K562 (cell line): ENCODE data around the gene DDX23. TPM values are rescaled to one million over a fixed set of nuclear protein-coding genes. Genes with fewer than 3 reads are reported as not detected.

Experiments
- ATAC-seq: fragments of 200-7000 bp; cut with Tn5 transposase; 3 replicates; pipeline ENCODE4 v1.9.1; 2020; ENCODE audit warnings: moderate library complexity
- BruUV-seq: library from RNA; stranded (reverse); fragments of 400-500 nt; replicated peaks from 2 replicates; lab custom pipeline; 2021; lab: Mats Ljungman, UMichigan
- CTCF ChIA-PET: fragments of 300-600 bp; formaldehyde crosslinking; extraction: SDS; loops from one replicate; lab custom pipeline; 2021; ENCODE audit warnings: low intra/inter-chr PET ratio; lab: Yijun Ruan, JAX
- POLR2A ChIA-PET: fragments of 300-600, 350-650 bp; sonication (Branson Sonifier 250); formaldehyde crosslinking; extraction: SDS; loops from one replicate; lab custom pipeline; 2021; ENCODE audit warnings: antibody characterized with exemption, inconsistent platforms; lab: Yijun Ruan, JAX
- DNase-seq, 4 experiments: peaks; one replicate each; pipeline versions ENCODE4 v3.0.0 to v3.0.0-alpha.2; 2011 to 2018; ENCODE audit warnings: low spot score in 3 of 4, mixed read lengths in 3 of 4; ENCODE audit errors: extremely low read depth in 1 of 4
- FAIRE-seq: peaks from 2 replicates; lab custom pipeline; 2011; peaks lifted over from hg19 to GRCh38; lab: Jason Lieb, UNC
- H2AFZ ChIP-seq: 2 replicates; pipeline ENCODE4 v1.6.0; 2011; ENCODE audit warnings: low read depth, low read length, control low read depth, inconsistent platforms
- H3K27ac ChIP-seq: fragments of 200-600 bp; 3 replicates; pipeline ENCODE4 v1.8.0; 2011; ENCODE audit warnings: low read depth, mild to moderate bottlenecking, control low read depth, inconsistent platforms, low read length, moderate library complexity, mixed read lengths; ENCODE audit errors: extremely low read depth
- H3K27me3 ChIP-seq, 2 experiments: fragments of 300-600 bp in 1 of 2; 2 replicates in 1 of 2; 3 replicates in 1 of 2; pipeline versions ENCODE4 v1.6.0 to v1.8.0; 2011; ENCODE audit warnings: inconsistent platforms in 2 of 2, low read length in 2 of 2, mild to moderate bottlenecking in 1 of 2, mixed read lengths in 1 of 2, moderate library complexity in 1 of 2; ENCODE audit not compliant: control insufficient read depth in 2 of 2, insufficient read depth in 2 of 2
- H3K36me3 ChIP-seq: fragments of 300-600 bp; 3 replicates; pipeline ENCODE4 v1.8.0; 2011; ENCODE audit warnings: mild to moderate bottlenecking, low read length, inconsistent platforms; ENCODE audit not compliant: control insufficient read depth, insufficient read depth
- H3K4me1 ChIP-seq, 2 experiments: fragments of 200-600 bp in 1 of 2; replicated peaks in 1 of 2; 2 replicates in 1 of 2; 3 replicates in 1 of 2; pipeline versions ENCODE4 v1.5.1 to v1.8.0; 2011; ENCODE audit warnings: inconsistent platforms in 2 of 2, low read length in 2 of 2, mild to moderate bottlenecking in 1 of 2, mixed read lengths in 1 of 2, moderate library complexity in 1 of 2; ENCODE audit not compliant: control insufficient read depth in 2 of 2, insufficient read depth in 2 of 2
- H3K4me2 ChIP-seq: 2 replicates; pipeline ENCODE4 v1.6.1; 2011; ENCODE audit warnings: low read length, control low read depth, inconsistent platforms, mixed read lengths; ENCODE audit not compliant: insufficient read depth
- H3K4me3 ChIP-seq: fragments of 200-600 bp; sonication (generic), shearing (Covaris generic); 2 replicates; pipeline ENCODE4 v1.5.1; 2016; ENCODE audit warnings: control low read depth, inconsistent platforms
- H3K79me2 ChIP-seq: fragments of 200-600 bp; 3 replicates; pipeline ENCODE4 v1.8.0; 2011; ENCODE audit warnings: low read length, inconsistent platforms; ENCODE audit not compliant: control insufficient read depth, insufficient read depth
- H3K9ac ChIP-seq, 2 experiments: 2 replicates each; pipeline versions ENCODE4 v1.6.0 to v1.6.1; 2011; ENCODE audit warnings: low read depth in 2 of 2, low read length in 2 of 2, control low read depth in 1 of 2, inconsistent platforms in 1 of 2, mild to moderate bottlenecking in 1 of 2, mixed read lengths in 1 of 2; ENCODE audit not compliant: insufficient read depth in 1 of 2
- H3K9me1 ChIP-seq: one replicate; pipeline ENCODE4 v1.6.0; 2011; ENCODE audit warnings: inconsistent platforms, mild to moderate bottlenecking, low read length, moderate library complexity; ENCODE audit not compliant: control insufficient read depth, insufficient read depth
- H3K9me3 ChIP-seq: replicated peaks from 2 replicates; pipeline ENCODE4 v1.5.1; 2011; ENCODE audit warnings: low read depth, low read length, inconsistent platforms; ENCODE audit not compliant: control insufficient read depth, insufficient read depth
- H4K20me1 ChIP-seq: replicated peaks from 2 replicates; pipeline ENCODE4 v1.6.1; 2011; ENCODE audit warnings: low read length, inconsistent platforms, mixed read lengths; ENCODE audit not compliant: control insufficient read depth, insufficient read depth
- ATF3 ChIP-seq, 2 experiments: fragments of 450-650 bp in 1 of 2; sonication (generic) in 1 of 2; formaldehyde crosslinking in 1 of 2; IDR thresholded peaks in 1 of 2; conservative IDR thresholded peaks in 1 of 2; 2 replicates each; pipeline versions ENCODE4 v1.6.1 to v1.8.1; 2016 to 2023; ENCODE audit warnings: mild to moderate bottlenecking in 2 of 2, moderate library complexity in 2 of 2, inconsistent platforms in 1 of 2, missing genetic modification reagents in 1 of 2
- CEBPG ChIP-seq, 3 experiments: fragments of 200-800 bp in 1 of 3; sonication (Bioruptor generic) in 1 of 3; sonication (generic) in 1 of 3; formaldehyde crosslinking in 1 of 3; IDR thresholded peaks in 2 of 3; conservative IDR thresholded peaks in 1 of 3; 2 replicates each; pipeline versions ENCODE4 v1.6.1 to v1.8.0; 2016 to 2022; ENCODE audit warnings: missing compliant biosample characterization in 2 of 3, missing genetic modification characterization in 2 of 3, mild to moderate bottlenecking in 1 of 3, missing genetic modification reagents in 1 of 3
- E2F8 ChIP-seq: fragments of 450-650 bp; IDR thresholded peaks from 2 replicates; pipeline ENCODE4 v1.7.1; 2018; ENCODE audit warnings: mild to moderate bottlenecking, low read depth; ENCODE audit not compliant: partially characterized antibody
- GATA2 ChIP-seq: sonication (generic); formaldehyde crosslinking; IDR thresholded peaks from 2 replicates; pipeline ENCODE4 v1.4.0; 2020; ENCODE audit warnings: mild to moderate bottlenecking, missing genetic modification reagents
- RAD51 ChIP-seq: fragments of 450-650 bp; IDR thresholded peaks from 2 replicates; pipeline ENCODE4 v1.7.1; 2016; ENCODE audit warnings: low read depth, mild to moderate bottlenecking, borderline replicate concordance
- RFX1 ChIP-seq: fragments of 450-650 bp; IDR thresholded peaks from 2 replicates; pipeline ENCODE4 v1.6.1; 2016; ENCODE audit warnings: mild to moderate bottlenecking, moderate library complexity
- SAFB2 ChIP-seq: fragments of 200-400 bp; formaldehyde crosslinking; IDR thresholded peaks from 2 replicates; pipeline ENCODE4 v1.6.1; 2018; ENCODE audit warnings: borderline replicate concordance, low read length, low read depth, moderate library complexity; ENCODE audit not compliant: severe bottlenecking
- SRSF3 ChIP-seq: fragments of 200-400 bp; formaldehyde crosslinking; IDR thresholded peaks from 2 replicates; pipeline ENCODE4 v1.6.1; 2016; ENCODE audit warnings: mild to moderate bottlenecking, low read length, moderate library complexity; ENCODE audit not compliant: insufficient read depth
- TEAD2 ChIP-seq: fragments of 450-650 bp; IDR thresholded peaks from 2 replicates; pipeline ENCODE4 v1.6.1; 2016; ENCODE audit warnings: missing genetic modification characterization, control low read depth, missing compliant biosample characterization
- ZFX ChIP-seq: sonication (generic); formaldehyde crosslinking; IDR thresholded peaks from 2 replicates; pipeline ENCODE4 v1.8.0; 2022; ENCODE audit warnings: mild to moderate bottlenecking, missing genetic modification reagents, moderate library complexity
- ZNF511 ChIP-seq: sonication (generic); formaldehyde crosslinking; IDR thresholded peaks from 2 replicates; pipeline ENCODE4 v1.8.0; 2022; ENCODE audit warnings: mild to moderate bottlenecking, missing genetic modification reagents
- ZNF583 ChIP-seq: fragments of 250-450 bp; sonication (Bioruptor Pico); IDR thresholded peaks from 2 replicates; pipeline ENCODE4 v1.4.0; 2020
- WGBS: fragments of 100-300 bp; shearing (Covaris generic); methylation state at CpG from one replicate; pipeline ENCODE4 v1.1.6; 2016; ENCODE audit warnings: low coverage, mixed read lengths; ENCODE audit not compliant: insufficient coverage; ENCODE audit errors: missing lambda C conversion rate; 5-methylcytosine and 5-hydroxymethylcytosine counted together
- in situ Hi-C: fragments of 300-500 bp; cut with MboI; formaldehyde crosslinking; loops from 4 replicates; pipeline ENCODE4 v1.15.0; 2018; ENCODE audit warnings: inconsistent platforms, mixed read lengths
- intact Hi-C: fragments of 100-400 bp; cut with micrococcal nuclease; formaldehyde crosslinking; loops from 2 replicates; pipeline ENCODE4 v1.14.2; 2022
- polyA plus RNA-seq, 8 experiments: library from polyadenylated mRNA; depleted of rRNA in 4 of 8; stranded (reverse) in 5 of 8; unstranded in 3 of 8; fragments of >200 nt; fragmentation: Nextera tagmentation in 2 of 8; fragmentation: Illumina TruSeq in 1 of 8; extraction: Ambion mirVana in 2 of 8; extraction: Trizol in 1 of 8; gene quantifications; 2 replicates each; pipeline versions ENCODE4 v1.2.1 to v1.2.3, GENCODE V29; 2011 to 2014; ENCODE audit warnings: inconsistent platforms in 1 of 8, missing spikeins in 1 of 8
- total RNA-seq, 7 experiments: library from RNA; depleted of rRNA in 6 of 7; stranded (reverse); fragments of >200 nt in 6 of 7; fragmentation: Illumina TruSeq in 2 of 7; extraction: Trizol in 2 of 7; gene quantifications; 2 replicates each; pipeline versions ENCODE4 v1.2.1 to v1.2.3, GENCODE V29; 2011 to 2021; ENCODE audit warnings: low replicate concordance in 1 of 7

DDX23 gene
- total and polyA plus RNA-seq, 9 of the 15 experiments (the other 6 are each of a cell fraction or from before 2014, with no cell fraction given), result 32.4 to 138 (median 104) TPM

GRCh38 chr12:48859607-48860006 is 7.6 kb upstream of the DDX23 start (continued):
- TF ChIP-seq RAD51, result no peak
- TF ChIP-seq ZNF583, result no peak
- TF ChIP-seq SAFB2, result no peak
- no peak for TF ChIP-seq ATF3 (IDR thresholded peaks at IDR 0.05)
- no peak for TF ChIP-seq ATF3 (CRISPR knock-in tag; conservative IDR thresholded peaks at IDR 0.05)
- TF ChIP-seq, all 486 proteins: peak for 0

GRCh38 chr12:48858043-48858442 is 6.1 kb upstream of the DDX23 start:
- peaks cover 9 to 22% of the 10 kb centered on the region in 2 experiments for H3K27me3 ChIP-seq
- no peaks in the 10 kb centered on the region for H3K9me3 ChIP-seq
- ChIA-PET POLR2A (interaction anchor here (0.6 kb wide), 1 partner anchor 678 kb away, joined by 3 read pairs; no protein-coding TSS in a partner anchor), CTCF (interaction anchor here (0.7 kb wide), 1 partner anchor 33 kb away, joined by 3 read pairs; no protein-coding TSS in a partner anchor)
- H3K9ac ChIP-seq, result no peak overlapping the region
- 26% methylated on average over 7 of the region's 8 CpGs for WGBS
- intact Hi-C loops (no loop called here), in situ Hi-C loops (no loop called here)
- BruUV-seq, result no TSS peak
- FAIRE-seq (no peak), DNase-seq (no peak), ATAC-seq (no peak)
- H3K9me1 ChIP-seq, result no peaks in the 10 kb centered on the region
- H3K4me3 ChIP-seq, result no peak overlapping the region
- no peaks in the 10 kb centered on the region for H3K36me3 ChIP-seq
- H2AFZ ChIP-seq, result no peak overlapping the region
- H4K20me1 ChIP-seq, result 0 out of 2 replicates have a peak, but pooled peaks cover 4% of the 10 kb centered on the region
- no peaks in the 10 kb centered on the region; a peak in 2 of 5 replicates for H3K4me1 ChIP-seq
- H3K4me2 ChIP-seq, result no peak overlapping the region; the same call in 1 of the 2 replicates
- H3K27ac ChIP-seq, result no peak overlapping the region
- no peaks in the 10 kb centered on the region for H3K79me2 ChIP-seq
- TF ChIP-seq SRSF3 (no peak), ZNF511 (CRISPR knock-in tag) (no peak), TEAD2 (tag) (no peak), RFX1 (no peak), ZFX (CRISPR knock-in tag) (no peak), GATA2 (no peak), CEBPG (CRISPR knock-in tag; IDR thresholded peaks at IDR 0.05) (0 out of 2 replicates have a peak, but pooled peaks have one; percentile 22), CEBPG (tag; conservative IDR thresholded peaks at IDR 0.05 in 1 of 2, IDR thresholded peaks at IDR 0.05 in 1 of 2) (no peak), E2F8 (no peak)
